ENCODE data around the gene SMIM8.

Gene SMIM8

GRCh38 chr6:87322304-87323212 is at the start of gene SMIM8:
TSS of gene SMIM8 (plus strand) at chr6:87322588. CDS start at chr6:87337032, 14,444 bp downstream.
- no CpG with 5 or more reads among the region's 60 CpGs for WGBS (ENCODE audit: insufficient coverage, insufficient read length)
- H3K27ac ChIP-seq (ENCODE audit: low read length) = no peak within 1 kb of the TSS
- H3K4me1 ChIP-seq (ENCODE audit: control insufficient read depth, insufficient read depth, low read length) = peaks cover 1% of the 10 kb centered on the region; the same call in 1 of the 2 replicates

GRCh38 chr6:87274660-87275274 is 47.6 kb upstream of the SMIM8 start:
- Histone ChIP-seq H3K4me3 (ENCODE audit: low read length) (no peak overlapping the region), H3K4me1 (ENCODE audit: control insufficient read depth, insufficient read depth, low read length) (no peaks in the 10 kb centered on the region), H3K27ac (ENCODE audit: low read length) (no peak overlapping the region), H3K36me3 (ENCODE audit: control insufficient read depth, insufficient read depth, low read length) (no peaks in the 10 kb centered on the region), H3K9me3 (ENCODE audit: control insufficient read depth, insufficient read depth, low read length) (no peaks in the 10 kb centered on the region), H3K27me3 (ENCODE audit: control insufficient read depth, insufficient read depth, low read length) (no peaks in the 10 kb centered on the region)
- WGBS (ENCODE audit: insufficient coverage, insufficient read length) = no CpG with 5 or more reads among the region's 7 CpGs
- DNase-seq (ENCODE audit: low read depth, low spot score) = no peak

More at GRCh38 chr6:87322304-87323212, at the start of gene SMIM8:
- no peaks in the 10 kb centered on the region for H3K9me3 ChIP-seq (ENCODE audit: control insufficient read depth, insufficient read depth, low read length)
- H3K36me3 ChIP-seq (ENCODE audit: control insufficient read depth, insufficient read depth, low read length) = no peaks in the 10 kb centered on the region
- H3K4me3 ChIP-seq (ENCODE audit: low read length) = peak within 1 kb of the TSS; percentile 87
- H3K27me3 ChIP-seq (ENCODE audit: control insufficient read depth, insufficient read depth, low read length) = no peaks in the 10 kb centered on the region
- DNase-seq (ENCODE audit: low read depth, low spot score) = peak; percentile 61

- WGBS (ENCODE audit: insufficient coverage, insufficient read length) = no CpG with 5 or more reads among the region's 1 CpG
- H3K27ac ChIP-seq (ENCODE audit: low read length) = no peak overlapping the region
- H3K27me3 ChIP-seq (ENCODE audit: control insufficient read depth, insufficient read depth, low read length) = no peaks in the 10 kb centered on the region
- H3K4me1 ChIP-seq (ENCODE audit: control insufficient read depth, insufficient read depth, low read length) = no peaks in the 10 kb centered on the region
- DNase-seq (ENCODE audit: low read depth, low spot score) = no peak
- no peaks in the 10 kb centered on the region for H3K36me3 ChIP-seq (ENCODE audit: control insufficient read depth, insufficient read depth, low read length)
- no peaks in the 10 kb centered on the region for H3K9me3 ChIP-seq (ENCODE audit: control insufficient read depth, insufficient read depth, low read length)
- no peak overlapping the region for H3K4me3 ChIP-seq (ENCODE audit: low read length)
Observed at GRCh38 chr6:87276624-87277023, 45.8 kb upstream of the SMIM8 start.

GRCh38 chr6:87277123-87277522 is 45.3 kb upstream of the SMIM8 start:
- no peak for DNase-seq (ENCODE audit: low read depth, low spot score)
- no peak overlapping the region for H3K27ac ChIP-seq (ENCODE audit: low read length)
- no peaks in the 10 kb centered on the region for H3K4me1 ChIP-seq (ENCODE audit: control insufficient read depth, insufficient read depth, low read length)
- no peaks in the 10 kb centered on the region for H3K9me3 ChIP-seq (ENCODE audit: control insufficient read depth, insufficient read depth, low read length)
- no peaks in the 10 kb centered on the region for H3K27me3 ChIP-seq (ENCODE audit: control insufficient read depth, insufficient read depth, low read length)
- no peaks in the 10 kb centered on the region for H3K36me3 ChIP-seq (ENCODE audit: control insufficient read depth, insufficient read depth, low read length)
- no peak overlapping the region for H3K4me3 ChIP-seq (ENCODE audit: low read length)

- H3K4me3 ChIP-seq (ENCODE audit: low read length) = no peak overlapping the region
- no peak for DNase-seq (ENCODE audit: low read depth, low spot score)
- WGBS (ENCODE audit: insufficient coverage, insufficient read length) = no CpG with 5 or more reads among the region's 2 CpGs
- no peaks in the 10 kb centered on the region for H3K27me3 ChIP-seq (ENCODE audit: control insufficient read depth, insufficient read depth, low read length)
- no peaks in the 10 kb centered on the region for H3K36me3 ChIP-seq (ENCODE audit: control insufficient read depth, insufficient read depth, low read length)
- no peaks in the 10 kb centered on the region for H3K9me3 ChIP-seq (ENCODE audit: control insufficient read depth, insufficient read depth, low read length)
- no peaks in the 10 kb centered on the region for H3K4me1 ChIP-seq (ENCODE audit: control insufficient read depth, insufficient read depth, low read length)
- no peak overlapping the region for H3K27ac ChIP-seq (ENCODE audit: low read length)
Observed at GRCh38 chr6:87279196-87279595, 43.2 kb upstream of the SMIM8 start.

- no CpG with 5 or more reads among the region's 1 CpG for WGBS (ENCODE audit: insufficient coverage, insufficient read length)
- no peaks in the 10 kb centered on the region for H3K36me3 ChIP-seq (ENCODE audit: control insufficient read depth, insufficient read depth, low read length)
- no peaks in the 10 kb centered on the region for H3K27me3 ChIP-seq (ENCODE audit: control insufficient read depth, insufficient read depth, low read length)
- no peaks in the 10 kb centered on the region for H3K4me1 ChIP-seq (ENCODE audit: control insufficient read depth, insufficient read depth, low read length)
- no peaks in the 10 kb centered on the region for H3K9me3 ChIP-seq (ENCODE audit: control insufficient read depth, insufficient read depth, low read length)
- H3K27ac ChIP-seq (ENCODE audit: low read length) = no peak overlapping the region
- DNase-seq (ENCODE audit: low read depth, low spot score) = no peak
- H3K4me3 ChIP-seq (ENCODE audit: low read length) = no peak overlapping the region
Observed at GRCh38 chr6:87281426-87281825, 41.0 kb upstream of the SMIM8 start.

GRCh38 chr6:87282743-87283142 is 39.6 kb upstream of the SMIM8 start:
- no peaks in the 10 kb centered on the region for H3K4me1 ChIP-seq (ENCODE audit: control insufficient read depth, insufficient read depth, low read length)
- no CpG with 5 or more reads among the region's 1 CpG for WGBS (ENCODE audit: insufficient coverage, insufficient read length)
- H3K27ac ChIP-seq (ENCODE audit: low read length) = no peak overlapping the region
- no peak for DNase-seq (ENCODE audit: low read depth, low spot score)
- H3K27me3 ChIP-seq (ENCODE audit: control insufficient read depth, insufficient read depth, low read length) = no peaks in the 10 kb centered on the region
- H3K36me3 ChIP-seq (ENCODE audit: control insufficient read depth, insufficient read depth, low read length) = no peaks in the 10 kb centered on the region
- no peak overlapping the region for H3K4me3 ChIP-seq (ENCODE audit: low read length)
- H3K9me3 ChIP-seq (ENCODE audit: control insufficient read depth, insufficient read depth, low read length) = no peaks in the 10 kb centered on the region

- no peak overlapping the region for H3K4me3 ChIP-seq (ENCODE audit: low read length)
- no peaks in the 10 kb centered on the region for H3K9me3 ChIP-seq (ENCODE audit: control insufficient read depth, insufficient read depth, low read length)
- no peaks in the 10 kb centered on the region for H3K27me3 ChIP-seq (ENCODE audit: control insufficient read depth, insufficient read depth, low read length)
- H3K36me3 ChIP-seq (ENCODE audit: control insufficient read depth, insufficient read depth, low read length) = no peaks in the 10 kb centered on the region
- DNase-seq (ENCODE audit: low read depth, low spot score) = no peak
- no peak overlapping the region for H3K27ac ChIP-seq (ENCODE audit: low read length)
- WGBS (ENCODE audit: insufficient coverage, insufficient read length) = no CpG with 5 or more reads among the region's 3 CpGs
- H3K4me1 ChIP-seq (ENCODE audit: control insufficient read depth, insufficient read depth, low read length) = no peaks in the 10 kb centered on the region
Observed at GRCh38 chr6:87283461-87283860, 38.9 kb upstream of the SMIM8 start.

GRCh38 chr6:87287251-87287650 is 35.1 kb upstream of the SMIM8 start:
- no peak overlapping the region for H3K27ac ChIP-seq (ENCODE audit: low read length)
- H3K4me3 ChIP-seq (ENCODE audit: low read length) = no peak overlapping the region
- H3K9me3 ChIP-seq (ENCODE audit: control insufficient read depth, insufficient read depth, low read length) = no peaks in the 10 kb centered on the region
- no CpG with 5 or more reads among the region's 2 CpGs for WGBS (ENCODE audit: insufficient coverage, insufficient read length)
- no peaks in the 10 kb centered on the region for H3K4me1 ChIP-seq (ENCODE audit: control insufficient read depth, insufficient read depth, low read length)
- DNase-seq (ENCODE audit: low read depth, low spot score) = no peak
- H3K36me3 ChIP-seq (ENCODE audit: control insufficient read depth, insufficient read depth, low read length) = no peaks in the 10 kb centered on the region
- no peaks in the 10 kb centered on the region for H3K27me3 ChIP-seq (ENCODE audit: control insufficient read depth, insufficient read depth, low read length)

GRCh38 chr6:87289571-87289970 is 32.8 kb upstream of the SMIM8 start:
- Histone ChIP-seq H3K36me3 (ENCODE audit: control insufficient read depth, insufficient read depth, low read length) (no peaks in the 10 kb centered on the region), H3K27me3 (ENCODE audit: control insufficient read depth, insufficient read depth, low read length) (no peaks in the 10 kb centered on the region), H3K27ac (ENCODE audit: low read length) (no peak overlapping the region), H3K4me3 (ENCODE audit: low read length) (no peak overlapping the region), H3K4me1 (ENCODE audit: control insufficient read depth, insufficient read depth, low read length) (no peaks in the 10 kb centered on the region), H3K9me3 (ENCODE audit: control insufficient read depth, insufficient read depth, low read length) (no peaks in the 10 kb centered on the region)
- no CpG with 5 or more reads among the region's 3 CpGs for WGBS (ENCODE audit: insufficient coverage, insufficient read length)
- DNase-seq (ENCODE audit: low read depth, low spot score) = no peak

Data from iPS DF 6.9 (cell line).